Measurements from ENCODE around the gene CXCL16.

The CXCL16 gene

GRCh38 chr17:4772235-4772613, 32.5 kb upstream of the CXCL16 start:
- Histone ChIP-seq H3K4me1 (ENCODE audit: insufficient read depth, low read length) (no peaks in the 10 kb centered on the region), H3K9ac (ENCODE audit: low read length) (no peak overlapping the region), H3K4me3 (ENCODE audit: low read depth in 1 of 2, low read length in 2 of 2) (no peak overlapping the region), H3K9me3 (ENCODE audit: low read length) (no peaks in the 10 kb centered on the region), H3K27me3 (ENCODE audit: control insufficient read depth in 1 of 2, insufficient read depth in 2 of 2, low read length in 2 of 2) (no peaks in the 10 kb centered on the region), H3K36me3 (ENCODE audit: insufficient read depth, low read length) (no peaks in the 10 kb centered on the region), H3K27ac (ENCODE audit: low read depth, low read length) (no peak overlapping the region)

DNA sequence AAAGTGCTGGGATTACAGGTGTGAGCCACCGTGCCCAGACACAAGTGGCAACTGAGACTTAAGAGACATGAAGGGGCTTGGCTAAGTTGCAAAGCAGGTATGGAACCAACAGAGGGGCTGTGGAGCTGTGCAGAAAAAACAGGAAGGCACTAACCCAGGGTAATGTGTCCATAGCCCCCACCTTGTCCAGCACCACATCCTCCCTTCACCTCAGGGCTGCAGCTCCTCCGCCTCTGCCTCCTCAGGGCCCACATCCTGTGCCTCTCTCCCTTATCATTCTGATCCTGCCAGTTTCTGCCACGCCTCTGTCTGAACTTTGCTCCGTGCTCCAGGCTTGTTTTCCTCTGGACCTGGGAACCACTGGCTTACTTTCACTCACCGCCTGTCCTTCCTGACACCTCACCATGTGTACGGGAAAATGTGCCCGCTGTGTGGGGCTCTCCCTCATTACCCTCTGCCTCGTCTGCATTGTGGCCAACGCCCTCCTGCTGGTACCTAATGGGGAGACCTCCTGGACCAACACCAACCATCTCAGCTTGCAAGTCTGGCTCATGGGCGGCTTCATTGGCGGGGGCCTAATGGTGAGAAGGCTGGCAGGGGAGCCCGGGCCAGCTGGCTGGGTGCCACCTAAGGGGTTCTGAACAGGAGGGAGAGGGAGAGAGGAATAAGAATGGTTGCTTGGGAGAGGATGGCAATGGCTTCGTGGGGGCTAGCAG, 31.9 kb upstream of the CXCL16 start, which contains the start of gene TM4SF5:
TSS of gene TM4SF5 (plus strand) at position 368 of the 716 bp plus-strand sequence. CDS start at position 405, 37 bp downstream.
- Histone ChIP-seq H3K27ac (ENCODE audit: low read depth, low read length) (no peak within 1 kb of the TSS), H3K4me3 (ENCODE audit: low read depth in 1 of 2, low read length in 2 of 2) (no peak within 1 kb of the TSS), H3K4me1 (ENCODE audit: insufficient read depth, low read length) (no peaks in the 10 kb centered on the region), H3K36me3 (ENCODE audit: insufficient read depth, low read length) (no peaks in the 10 kb centered on the region), H3K27me3 (ENCODE audit: control insufficient read depth in 1 of 2, insufficient read depth in 2 of 2, low read length in 2 of 2) (no peaks in the 10 kb centered on the region), H3K9ac (ENCODE audit: low read length) (no peak within 1 kb of the TSS), H3K9me3 (ENCODE audit: low read length) (no peaks in the 10 kb centered on the region)

DNA sequence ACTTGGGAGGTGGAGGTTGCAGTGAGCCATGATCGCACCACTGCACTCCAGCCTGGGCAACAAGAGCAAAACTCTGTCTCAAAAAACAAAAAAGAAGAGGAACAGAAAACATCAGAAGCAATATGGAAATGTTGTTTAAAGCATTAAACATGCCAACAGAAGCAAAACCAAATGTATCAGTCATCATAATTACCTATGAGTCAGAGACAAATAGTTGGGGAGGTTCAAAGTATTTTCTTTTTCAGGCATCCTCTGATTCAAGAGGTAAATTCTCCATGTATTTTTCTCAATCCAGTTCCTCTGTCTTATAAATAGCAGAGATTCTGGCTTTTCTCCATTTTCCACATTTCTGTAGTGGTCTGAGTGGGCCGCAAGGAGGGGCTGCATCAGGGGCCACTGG, 29.9 kb upstream of the CXCL16 start:
- Histone ChIP-seq H3K9me3 (ENCODE audit: low read length) (no peaks in the 10 kb centered on the region), H3K9ac (ENCODE audit: low read length) (no peak overlapping the region), H3K36me3 (ENCODE audit: insufficient read depth, low read length) (no peaks in the 10 kb centered on the region), H3K4me3 (ENCODE audit: low read depth in 1 of 2, low read length in 2 of 2) (no peak overlapping the region), H3K4me1 (ENCODE audit: insufficient read depth, low read length) (no peaks in the 10 kb centered on the region), H3K27me3 (ENCODE audit: control insufficient read depth in 1 of 2, insufficient read depth in 2 of 2, low read length in 2 of 2) (no peaks in the 10 kb centered on the region), H3K27ac (ENCODE audit: low read depth, low read length) (no peak overlapping the region)

- Histone ChIP-seq H3K36me3 (ENCODE audit: insufficient read depth, low read length) (no peaks in the 10 kb centered on the region), H3K9me3 (ENCODE audit: low read length) (no peaks in the 10 kb centered on the region), H3K9ac (ENCODE audit: low read length) (no peak overlapping the region), H3K27me3 (ENCODE audit: control insufficient read depth in 1 of 2, insufficient read depth in 2 of 2, low read length in 2 of 2) (no peaks in the 10 kb centered on the region), H3K27ac (ENCODE audit: low read depth, low read length) (no peak overlapping the region), H3K4me3 (ENCODE audit: low read depth in 1 of 2, low read length in 2 of 2) (no peak overlapping the region), H3K4me1 (ENCODE audit: insufficient read depth, low read length) (no peaks in the 10 kb centered on the region)
These were observed 28.6 kb upstream of the CXCL16 start for GRCh38 chr17:4768298-4768697.

DNA sequence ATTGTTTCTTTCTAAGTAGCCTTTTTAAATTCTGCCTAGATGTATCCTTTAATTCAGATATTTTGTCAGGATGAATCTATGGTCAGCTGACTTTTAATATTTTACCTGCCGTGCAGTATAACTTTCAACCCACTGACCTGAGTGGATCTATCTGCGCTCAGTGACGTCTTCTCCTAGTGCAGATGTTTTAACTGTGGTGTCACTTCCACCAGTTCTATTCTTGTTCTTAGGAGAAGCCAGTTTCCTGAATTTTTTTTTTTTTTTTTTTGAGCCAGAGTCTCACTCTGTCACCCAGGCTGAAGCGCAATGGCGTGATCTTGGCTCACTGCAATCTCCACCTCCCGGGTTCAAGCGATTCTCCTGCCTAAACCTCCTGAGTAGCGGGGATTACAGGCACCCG, 27.0 kb upstream of the CXCL16 start:
- H3K4me3 ChIP-seq (ENCODE audit: low read depth in 1 of 2, low read length in 2 of 2), result no peak overlapping the region
- H3K4me1 ChIP-seq (ENCODE audit: insufficient read depth, low read length), result no peaks in the 10 kb centered on the region
- H3K36me3 ChIP-seq (ENCODE audit: insufficient read depth, low read length), result no peaks in the 10 kb centered on the region
- H3K27me3 ChIP-seq (ENCODE audit: control insufficient read depth in 1 of 2, insufficient read depth in 2 of 2, low read length in 2 of 2), result no peaks in the 10 kb centered on the region
- no peaks in the 10 kb centered on the region for H3K9me3 ChIP-seq (ENCODE audit: low read length)
- H3K9ac ChIP-seq (ENCODE audit: low read length), result no peak overlapping the region
- no peak overlapping the region for H3K27ac ChIP-seq (ENCODE audit: low read depth, low read length)

GRCh38 chr17:4766201-4766600, 26.5 kb upstream of the CXCL16 start:
- H3K4me1 ChIP-seq (ENCODE audit: insufficient read depth, low read length), result no peaks in the 10 kb centered on the region
- no peak overlapping the region for H3K27ac ChIP-seq (ENCODE audit: low read depth, low read length)
- no peaks in the 10 kb centered on the region for H3K27me3 ChIP-seq (ENCODE audit: control insufficient read depth in 1 of 2, insufficient read depth in 2 of 2, low read length in 2 of 2)
- no peak overlapping the region for H3K9ac ChIP-seq (ENCODE audit: low read length)
- H3K9me3 ChIP-seq (ENCODE audit: low read length), result no peaks in the 10 kb centered on the region
- no peaks in the 10 kb centered on the region for H3K36me3 ChIP-seq (ENCODE audit: insufficient read depth, low read length)
- no peak overlapping the region for H3K4me3 ChIP-seq (ENCODE audit: low read depth in 1 of 2, low read length in 2 of 2)

- Histone ChIP-seq H3K4me3 (ENCODE audit: low read depth in 1 of 2, low read length in 2 of 2) (no peak overlapping the region), H3K9me3 (ENCODE audit: low read length) (no peaks in the 10 kb centered on the region), H3K27me3 (ENCODE audit: control insufficient read depth in 1 of 2, insufficient read depth in 2 of 2, low read length in 2 of 2) (no peaks in the 10 kb centered on the region), H3K9ac (ENCODE audit: low read length) (no peak overlapping the region), H3K36me3 (ENCODE audit: insufficient read depth, low read length) (no peaks in the 10 kb centered on the region), H3K4me1 (ENCODE audit: insufficient read depth, low read length) (no peaks in the 10 kb centered on the region), H3K27ac (ENCODE audit: low read depth, low read length) (no peak overlapping the region)
These were observed 24.9 kb upstream of the CXCL16 start for GRCh38 chr17:4764595-4764994.

GRCh38 chr17:4759776-4760236, 20.1 kb upstream of the CXCL16 start:
- Histone ChIP-seq H3K27me3 (ENCODE audit: control insufficient read depth in 1 of 2, insufficient read depth in 2 of 2, low read length in 2 of 2) (no peaks in the 10 kb centered on the region), H3K36me3 (ENCODE audit: insufficient read depth, low read length) (no peaks in the 10 kb centered on the region), H3K9ac (ENCODE audit: low read length) (no peak overlapping the region), H3K4me3 (ENCODE audit: low read depth in 1 of 2, low read length in 2 of 2) (no peak overlapping the region), H3K27ac (ENCODE audit: low read depth, low read length) (no peak overlapping the region), H3K4me1 (ENCODE audit: insufficient read depth, low read length) (no peaks in the 10 kb centered on the region), H3K9me3 (ENCODE audit: low read length) (no peaks in the 10 kb centered on the region)

GRCh38 chr17:4753392-4753791, 13.7 kb upstream of the CXCL16 start:
- no peaks in the 10 kb centered on the region for H3K9me3 ChIP-seq (ENCODE audit: low read length)
- H3K9ac ChIP-seq (ENCODE audit: low read length), result no peak overlapping the region
- H3K4me1 ChIP-seq (ENCODE audit: insufficient read depth, low read length), result no peaks in the 10 kb centered on the region
- peaks cover 0 to 5% of the 10 kb centered on the region in 2 donors for H3K27me3 ChIP-seq (ENCODE audit: control insufficient read depth in 1 of 2, insufficient read depth in 2 of 2, low read length in 2 of 2)
- H3K27ac ChIP-seq (ENCODE audit: low read depth, low read length), result no peak overlapping the region
- H3K36me3 ChIP-seq (ENCODE audit: insufficient read depth, low read length), result no peaks in the 10 kb centered on the region
- no peak overlapping the region for H3K4me3 ChIP-seq (ENCODE audit: low read depth in 1 of 2, low read length in 2 of 2)

DNA sequence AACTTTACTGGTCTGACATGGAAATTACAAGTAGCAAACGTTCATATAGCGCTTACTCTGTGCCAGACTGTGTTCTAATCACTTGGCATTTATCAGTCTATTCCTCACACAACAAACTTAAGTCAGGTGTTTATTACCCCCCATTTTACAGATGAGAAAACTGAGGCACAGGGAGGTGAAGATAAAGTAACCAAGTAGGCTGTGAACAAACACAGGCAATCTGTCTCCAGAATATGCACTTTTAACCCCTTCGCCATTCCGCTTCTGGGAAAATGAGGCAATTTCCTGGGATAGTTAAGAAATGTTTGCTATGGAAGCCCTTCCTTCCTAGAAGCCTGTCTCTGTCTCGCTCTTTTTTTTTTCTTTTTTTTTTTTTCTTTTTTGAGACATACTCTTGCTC, 12.2 kb upstream of the CXCL16 start:
- no peak overlapping the region for H3K9ac ChIP-seq (ENCODE audit: low read length)
- H3K27me3 ChIP-seq (ENCODE audit: control insufficient read depth in 1 of 2, insufficient read depth in 2 of 2, low read length in 2 of 2), result peaks cover 0 to 6% of the 10 kb centered on the region in 2 donors

DNA sequence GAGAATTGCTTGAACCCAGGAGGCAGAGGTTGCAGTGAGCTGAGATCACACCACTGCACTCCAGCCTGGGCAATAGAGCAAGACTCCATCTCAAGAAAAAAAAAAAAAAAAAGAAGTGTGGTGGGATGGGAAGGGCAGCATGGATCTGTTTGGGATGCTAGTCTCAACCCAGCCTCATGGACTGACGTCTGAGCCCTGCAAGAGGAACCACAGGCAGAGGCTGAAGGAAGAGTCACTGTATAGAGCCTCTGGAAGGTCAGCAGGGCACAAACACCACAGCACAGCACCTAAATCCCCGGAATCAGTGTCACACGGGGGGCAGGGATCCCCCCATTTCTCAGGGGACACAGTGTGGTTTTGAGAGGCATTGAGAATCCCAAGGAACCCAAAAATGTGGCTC, 10.9 kb upstream of the CXCL16 start:
- Histone ChIP-seq H3K4me3 (ENCODE audit: low read depth in 1 of 2, low read length in 2 of 2) (no peak overlapping the region), H3K4me1 (ENCODE audit: insufficient read depth, low read length) (no peaks in the 10 kb centered on the region), H3K27me3 (ENCODE audit: control insufficient read depth in 1 of 2, insufficient read depth in 2 of 2, low read length in 2 of 2) (peaks cover 5 to 13% of the 10 kb centered on the region in 2 donors), H3K36me3 (ENCODE audit: insufficient read depth, low read length) (no peaks in the 10 kb centered on the region), H3K27ac (ENCODE audit: low read depth, low read length) (no peak overlapping the region), H3K9me3 (ENCODE audit: low read length) (no peaks in the 10 kb centered on the region), H3K9ac (ENCODE audit: low read length) (no peak overlapping the region)

More for the DNA sequence above, 12.2 kb upstream of the CXCL16 start:
- Histone ChIP-seq H3K4me3 (ENCODE audit: low read depth in 1 of 2, low read length in 2 of 2) (no peak overlapping the region), H3K9me3 (ENCODE audit: low read length) (no peaks in the 10 kb centered on the region), H3K36me3 (ENCODE audit: insufficient read depth, low read length) (no peaks in the 10 kb centered on the region), H3K27ac (ENCODE audit: low read depth, low read length) (no peak overlapping the region), H3K4me1 (ENCODE audit: insufficient read depth, low read length) (no peaks in the 10 kb centered on the region)

DNA sequence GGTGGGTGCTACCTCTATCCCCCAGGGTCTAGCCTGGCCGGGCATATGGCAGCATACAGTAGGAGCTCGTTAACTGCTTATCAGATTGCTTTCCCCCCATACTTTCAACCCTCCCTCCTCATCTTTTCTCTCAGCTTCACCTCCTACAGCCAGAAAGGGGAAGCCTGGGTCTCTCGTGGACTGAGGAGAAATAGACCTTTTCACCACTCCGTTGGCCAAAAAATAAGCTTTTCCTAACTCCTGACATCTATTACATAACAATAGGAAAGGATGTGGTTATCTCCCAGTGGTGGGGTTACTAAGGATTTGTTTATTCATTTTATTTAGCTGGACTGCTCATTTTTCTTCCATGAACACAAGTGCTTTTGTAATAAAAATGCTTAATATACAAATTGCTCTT, 9.0 kb upstream of the CXCL16 start:
- Histone ChIP-seq H3K9me3 (ENCODE audit: low read length) (no peaks in the 10 kb centered on the region), H3K36me3 (ENCODE audit: insufficient read depth, low read length) (no peaks in the 10 kb centered on the region), H3K4me1 (ENCODE audit: insufficient read depth, low read length) (no peaks in the 10 kb centered on the region), H3K9ac (ENCODE audit: low read length) (no peak overlapping the region), H3K4me3 (ENCODE audit: low read depth in 1 of 2, low read length in 2 of 2) (no peak overlapping the region), H3K27ac (ENCODE audit: low read depth, low read length) (no peak overlapping the region), H3K27me3 (ENCODE audit: control insufficient read depth in 1 of 2, insufficient read depth in 2 of 2, low read length in 2 of 2) (peaks cover 17 to 33% of the 10 kb centered on the region in 2 donors)

Data from muscle layer of colon (tissue), 2 donors.